WTC11 (cell line): ENCODE results near the gene MBOAT1. TPM values are rescaled to one million over a fixed set of nuclear protein-coding genes. Genes with fewer than 3 reads are reported as not detected.

Experiments
- ATAC-seq: fragments of 200-7000 bp; cut with Tn5 transposase; 2 replicates; pipeline ENCODE4 v1.10.0; 2021; ENCODE audit warnings: mild to moderate bottlenecking, moderate library complexity
- CTCF ChIA-PET: fragments of 300-600 bp; sonication (Branson Sonifier 250); formaldehyde crosslinking; loops from one replicate; lab custom pipeline; 2021; ENCODE audit warnings: antibody characterized with exemption; lab: Charles Lee
- POLR2A ChIA-PET: fragments of 350-600 bp; sonication (Branson Sonifier 250); formaldehyde crosslinking; loops from one replicate; lab custom pipeline; 2021; ENCODE audit warnings: antibody characterized with exemption; lab: Charles Lee
- DNase-seq: peaks from one replicate; pipeline ENCODE4 v3.0.0; 2021; ENCODE audit warnings: low spot score
- H3K27ac Mint-ChIP-seq: 2 replicates; pipeline ENCODE4 v1.8.0; 2021; ENCODE audit warnings: mixed read lengths
- H3K27me3 Mint-ChIP-seq: 2 replicates; pipeline ENCODE4 v1.8.0; 2021; ENCODE audit warnings: low read depth, mild to moderate bottlenecking, moderate library complexity, mixed read lengths
- H3K36me3 Mint-ChIP-seq: 2 replicates; pipeline ENCODE4 v1.8.0; 2021; ENCODE audit warnings: mixed read lengths
- H3K4me1 Mint-ChIP-seq: 2 replicates; pipeline ENCODE4 v1.8.0; 2022; ENCODE audit warnings: mixed read lengths
- H3K4me3 Mint-ChIP-seq: 2 replicates; pipeline ENCODE4 v1.8.0; 2021; ENCODE audit warnings: mild to moderate bottlenecking, moderate library complexity, mixed read lengths
- H3K9me3 Mint-ChIP-seq: 2 replicates; pipeline ENCODE4 v1.8.0; 2021; ENCODE audit warnings: mixed read lengths
- ARID4B ChIP-seq: sonication (generic); formaldehyde crosslinking; IDR thresholded peaks from 2 replicates; pipeline ENCODE4 v1.8.0; 2023; ENCODE audit warnings: missing genetic modification reagents, mild to moderate bottlenecking, borderline replicate concordance
- ELF4 ChIP-seq: sonication (generic); formaldehyde crosslinking; IDR thresholded peaks from 2 replicates; pipeline ENCODE4 v1.8.1; 2022; ENCODE audit warnings: low read depth, mild to moderate bottlenecking, moderate library complexity, missing genetic modification reagents
- GABPB1 ChIP-seq: sonication (generic); formaldehyde crosslinking; IDR thresholded peaks from 2 replicates; pipeline ENCODE4 v1.8.1; 2023; ENCODE audit warnings: mild to moderate bottlenecking, missing genetic modification reagents
- IRF2 ChIP-seq: sonication (generic); formaldehyde crosslinking; IDR thresholded peaks from 2 replicates; pipeline ENCODE4 v1.8.0; 2022; ENCODE audit warnings: low read depth, missing genetic modification reagents, borderline replicate concordance
- PREB ChIP-seq: sonication (generic); formaldehyde crosslinking; IDR thresholded peaks from 2 replicates; pipeline ENCODE4 v1.8.1; 2022; ENCODE audit warnings: mild to moderate bottlenecking, missing genetic modification reagents, moderate library complexity, borderline replicate concordance
- SMAD3 ChIP-seq: sonication (generic); formaldehyde crosslinking; IDR thresholded peaks from 2 replicates; pipeline ENCODE4 v1.8.0; 2022; ENCODE audit warnings: missing genetic modification reagents, mild to moderate bottlenecking, borderline replicate concordance
- TCF7 ChIP-seq: sonication (generic); formaldehyde crosslinking; IDR thresholded peaks from 2 replicates; pipeline ENCODE4 v1.8.0; 2022; ENCODE audit warnings: mild to moderate bottlenecking, low read depth, missing genetic modification reagents, moderate library complexity
- ZBTB21 ChIP-seq: sonication (generic); formaldehyde crosslinking; IDR thresholded peaks from 2 replicates; pipeline ENCODE4 v1.8.1; 2023; ENCODE audit warnings: mild to moderate bottlenecking, missing genetic modification reagents, borderline replicate concordance
- ZNF416 ChIP-seq: fragments of 250-450 bp; sonication (Bioruptor Pico); IDR thresholded peaks from 2 replicates; pipeline ENCODE4 v1.9.0; 2021; ENCODE audit warnings: mild to moderate bottlenecking, inconsistent platforms
- total RNA-seq: library from RNA; stranded (reverse); gene quantifications from 3 replicates; pipeline ENCODE4 v1.2.3, GENCODE V29; 2021
- TF ChIP-seq, protein P1 (sequence below): sonication (generic); formaldehyde crosslinking; IDR thresholded peaks from 2 replicates; pipeline ENCODE4 v1.8.0; 2022; ENCODE audit warnings: missing genetic modification reagents
- TF ChIP-seq, protein P2 (sequence below): sonication (generic); formaldehyde crosslinking; IDR thresholded peaks from 2 replicates; pipeline ENCODE4 v1.8.1; 2023; ENCODE audit warnings: mild to moderate bottlenecking, missing genetic modification reagents

Gene MBOAT1
- total RNA-seq, 1 experiment from 2014 or later: 22.9 TPM

DNA sequence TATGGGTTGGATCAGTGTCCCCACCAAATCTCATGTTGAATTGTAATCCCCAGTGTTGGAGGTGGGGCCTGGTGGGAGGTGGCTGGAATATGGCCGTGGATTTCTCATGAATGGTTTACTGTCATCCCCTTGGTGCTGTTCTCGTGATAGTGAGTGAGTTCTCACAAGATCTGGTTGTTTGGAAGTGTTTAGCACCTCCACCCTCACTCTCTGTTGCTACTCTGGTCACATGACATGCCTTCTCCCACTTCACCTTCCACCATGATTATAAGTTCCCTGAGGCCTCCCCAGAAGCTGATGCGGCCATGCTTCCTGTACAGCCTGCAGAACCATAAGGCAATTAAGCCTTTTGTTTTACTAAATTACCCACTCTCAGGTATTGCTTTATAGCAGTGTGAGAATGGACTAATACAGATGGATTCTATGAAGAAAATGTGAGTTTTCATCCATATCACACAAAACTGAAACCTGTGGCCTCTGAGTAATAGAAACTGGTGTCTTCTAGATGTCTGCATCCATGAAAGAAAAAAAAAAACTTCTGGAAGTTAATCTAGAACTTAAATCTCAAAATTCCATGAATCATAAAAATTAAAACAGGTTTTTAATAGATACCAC, 39.3 kb downstream of the MBOAT1 start:
- DNase-seq (no peak), ATAC-seq (no peak)
- Mint-ChIP-seq H3K4me3 (no peak overlapping the region), H3K27me3 (no peaks in the 10 kb centered on the region), H3K36me3 (no peaks in the 10 kb centered on the region), H3K27ac (peak overlapping the region; percentile 17; the same call in 1 of the 2 replicates), H3K4me1 (peaks cover 9% of the 10 kb centered on the region), H3K9me3 (no peaks in the 10 kb centered on the region)
- POLR2A ChIA-PET: no interaction called here
- CTCF ChIA-PET: no interaction called here
- TF ChIP-seq SMAD3 (CRISPR knock-in tag) (no peak), PREB (no peak), ZBTB21 (no peak), GABPB1 (no peak), TCF7 (CRISPR knock-in tag) (no peak), ELF4 (CRISPR knock-in tag) (no peak)
- TF ChIP-seq, protein P1, sequence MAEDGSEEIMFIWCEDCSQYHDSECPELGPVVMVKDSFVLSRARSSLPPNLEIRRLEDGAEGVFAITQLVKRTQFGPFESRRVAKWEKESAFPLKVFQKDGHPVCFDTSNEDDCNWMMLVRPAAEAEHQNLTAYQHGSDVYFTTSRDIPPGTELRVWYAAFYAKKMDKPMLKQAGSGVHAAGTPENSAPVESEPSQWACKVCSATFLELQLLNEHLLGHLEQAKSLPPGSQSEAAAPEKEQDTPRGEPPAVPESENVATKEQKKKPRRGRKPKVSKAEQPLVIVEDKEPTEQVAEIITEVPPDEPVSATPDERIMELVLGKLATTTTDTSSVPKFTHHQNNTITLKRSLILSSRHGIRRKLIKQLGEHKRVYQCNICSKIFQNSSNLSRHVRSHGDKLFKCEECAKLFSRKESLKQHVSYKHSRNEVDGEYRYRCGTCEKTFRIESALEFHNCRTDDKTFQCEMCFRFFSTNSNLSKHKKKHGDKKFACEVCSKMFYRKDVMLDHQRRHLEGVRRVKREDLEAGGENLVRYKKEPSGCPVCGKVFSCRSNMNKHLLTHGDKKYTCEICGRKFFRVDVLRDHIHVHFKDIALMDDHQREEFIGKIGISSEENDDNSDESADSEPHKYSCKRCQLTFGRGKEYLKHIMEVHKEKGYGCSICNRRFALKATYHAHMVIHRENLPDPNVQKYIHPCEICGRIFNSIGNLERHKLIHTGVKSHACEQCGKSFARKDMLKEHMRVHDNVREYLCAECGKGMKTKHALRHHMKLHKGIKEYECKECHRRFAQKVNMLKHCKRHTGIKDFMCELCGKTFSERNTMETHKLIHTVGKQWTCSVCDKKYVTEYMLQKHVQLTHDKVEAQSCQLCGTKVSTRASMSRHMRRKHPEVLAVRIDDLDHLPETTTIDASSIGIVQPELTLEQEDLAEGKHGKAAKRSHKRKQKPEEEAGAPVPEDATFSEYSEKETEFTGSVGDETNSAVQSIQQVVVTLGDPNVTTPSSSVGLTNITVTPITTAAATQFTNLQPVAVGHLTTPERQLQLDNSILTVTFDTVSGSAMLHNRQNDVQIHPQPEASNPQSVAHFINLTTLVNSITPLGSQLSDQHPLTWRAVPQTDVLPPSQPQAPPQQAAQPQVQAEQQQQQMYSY (CRISPR knock-in tag): no peak
- TF ChIP-seq, all 79 proteins: peak for 0

DNA sequence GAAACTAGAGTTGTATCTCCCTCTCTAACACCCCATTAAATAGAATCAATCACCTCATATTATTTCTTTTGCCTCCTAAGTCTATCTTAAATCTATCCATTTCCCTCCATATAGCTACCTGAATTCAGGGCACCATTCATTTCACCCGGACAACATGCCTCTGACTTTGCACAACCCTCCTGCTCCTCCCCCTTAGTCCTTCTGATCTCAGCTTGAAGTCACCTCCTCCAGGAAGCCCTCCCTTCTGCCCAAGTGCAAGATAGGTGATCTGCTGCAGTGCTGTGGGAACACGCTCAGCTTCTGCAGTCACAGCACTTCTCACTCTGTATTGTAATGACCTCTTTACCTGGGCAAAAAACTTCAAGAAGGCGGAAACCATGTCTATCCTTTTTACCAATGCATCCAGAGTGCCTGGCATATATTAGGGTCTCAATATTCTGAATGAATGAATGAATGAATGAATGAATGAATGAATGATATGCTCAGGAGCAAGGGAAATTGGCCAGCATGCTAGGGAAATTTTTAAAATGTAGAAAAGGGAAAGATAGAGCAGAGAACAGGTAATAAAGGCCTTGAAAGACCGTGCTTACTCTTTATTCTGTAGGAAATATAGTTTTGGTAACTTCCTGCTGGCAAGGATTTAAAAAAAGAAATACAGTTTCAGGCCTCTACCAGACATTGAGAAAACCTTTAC, 41.7 kb downstream of the MBOAT1 start:
- H3K27ac Mint-ChIP-seq: no peak overlapping the region
- no peaks in the 10 kb centered on the region for H3K27me3 Mint-ChIP-seq
- ATAC-seq: no peak; the same call in 1 of the 2 replicates
- DNase-seq: no peak
- peaks cover 9% of the 10 kb centered on the region for H3K4me1 Mint-ChIP-seq
- ChIA-PET CTCF (no interaction called here), POLR2A (no interaction called here)
- no peaks in the 10 kb centered on the region for H3K36me3 Mint-ChIP-seq
- H3K4me3 Mint-ChIP-seq: no peak overlapping the region
- no peak for TF ChIP-seq ARID4B (CRISPR knock-in tag)
- TF ChIP-seq, protein P2, sequence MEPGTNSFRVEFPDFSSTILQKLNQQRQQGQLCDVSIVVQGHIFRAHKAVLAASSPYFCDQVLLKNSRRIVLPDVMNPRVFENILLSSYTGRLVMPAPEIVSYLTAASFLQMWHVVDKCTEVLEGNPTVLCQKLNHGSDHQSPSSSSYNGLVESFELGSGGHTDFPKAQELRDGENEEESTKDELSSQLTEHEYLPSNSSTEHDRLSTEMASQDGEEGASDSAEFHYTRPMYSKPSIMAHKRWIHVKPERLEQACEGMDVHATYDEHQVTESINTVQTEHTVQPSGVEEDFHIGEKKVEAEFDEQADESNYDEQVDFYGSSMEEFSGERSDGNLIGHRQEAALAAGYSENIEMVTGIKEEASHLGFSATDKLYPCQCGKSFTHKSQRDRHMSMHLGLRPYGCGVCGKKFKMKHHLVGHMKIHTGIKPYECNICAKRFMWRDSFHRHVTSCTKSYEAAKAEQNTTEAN: no peak
- no peak for TF ChIP-seq IRF2 (CRISPR knock-in tag)
- no peak for TF ChIP-seq ZNF416
- no peaks in the 10 kb centered on the region for H3K9me3 Mint-ChIP-seq
